ENCODE data around the gene NSG1.

GRCh38 chr4:4388311-4388790 is 1.4 kb downstream of the NSG1 start:
- no peak for TF ChIP-seq POLR2A (IDR thresholded peaks at IDR 0.05; ENCODE audit: low read depth, low read length)
- TF ChIP-seq CTCF (IDR thresholded peaks at IDR 0.05; ENCODE audit: extremely low read depth in 1 of 2, insufficient read depth in 1 of 2, low read depth in 1 of 2, low read length in 2 of 2) = no peak
- no peak for TF ChIP-seq MAX (IDR thresholded peaks at IDR 0.05; ENCODE audit: insufficient read depth, insufficient read length)
- TF ChIP-seq POLR2AphosphoS5 (IDR thresholded peaks at IDR 0.05; ENCODE audit: insufficient read depth, low read depth, low read length) = no peak
- TF ChIP-seq MYC (IDR thresholded peaks at IDR 0.05; ENCODE audit: low read depth, low read length) = no peak

All from endothelial cell of umbilical vein (primary cell).